GDM1 (cell line): ENCODE data around the gene ZNF620.
A peak's percentile ranks its signal among the peaks of the same experiment; 100 is the strongest.
"Not testable (repeated sequence)": the region's sequence is repeated elsewhere in the genome, so short reads cannot be mapped to it uniquely, and the experiment has no call there.

Experiments used
- DNase-seq: peaks from one replicate; lab custom pipeline; 2025; lab: John Stamatoyannopoulos, UW

ZNF620 gene

GRCh38 chr3:40505599-40506462 is at the start of gene ZNF620:
Gene ZNF620 (plus strand): TSS chr3:40506039. CDS start chr3:40506353, 314 bp downstream.
- peak; percentile 63 for DNase-seq

- DNase-seq = no peak
Observed at GRCh38 chr3:40456279-40456939, 49.4 kb upstream of the ZNF620 start.

GRCh38 chr3:40456940-40457823 is 48.7 kb upstream of the ZNF620 start, which contains the start of gene RPL14:
Gene RPL14 (plus strand): TSS chr3:40457339. CDS start chr3:40457472, 133 bp downstream.
- peak; percentile 91 for DNase-seq

- no peak for DNase-seq
Observed at GRCh38 chr3:40458473-40458872, 47.4 kb upstream of the ZNF620 start.

- not testable (repeated sequence) for DNase-seq
Observed at GRCh38 chr3:40460481-40460880, 45.4 kb upstream of the ZNF620 start.

GRCh38 chr3:40461161-40461560 is 44.7 kb upstream of the ZNF620 start:
- no peak for DNase-seq

- not testable (repeated sequence) for DNase-seq
Observed at GRCh38 chr3:40462838-40463237, 43.0 kb upstream of the ZNF620 start.

GRCh38 chr3:40463579-40463978 is 42.3 kb upstream of the ZNF620 start:
- DNase-seq = no peak

GRCh38 chr3:40464339-40465110 is 41.3 kb upstream of the ZNF620 start:
- DNase-seq = no peak

GRCh38 chr3:40465111-40465407 is 40.8 kb upstream of the ZNF620 start:
- DNase-seq = no peak

GRCh38 chr3:40465456-40465855 is 40.4 kb upstream of the ZNF620 start:
- DNase-seq = no peak

- DNase-seq = no peak
Observed at GRCh38 chr3:40468018-40468417, 37.8 kb upstream of the ZNF620 start.

GRCh38 chr3:40470701-40471100 is 35.1 kb upstream of the ZNF620 start:
- no peak for DNase-seq

GRCh38 chr3:40476478-40477470 is 29.1 kb upstream of the ZNF620 start, which contains the start of gene ZNF619:
Gene ZNF619 (plus strand): TSS chr3:40477122. CDS start chr3:40477980, 858 bp downstream.
- peak; percentile 53 for DNase-seq

GRCh38 chr3:40477666-40478065 is 28.2 kb upstream of the ZNF620 start:
- DNase-seq = no peak

GRCh38 chr3:40487172-40487571 is 18.7 kb upstream of the ZNF620 start:
- DNase-seq = no peak

GRCh38 chr3:40490916-40491315 is 14.9 kb upstream of the ZNF620 start:
- DNase-seq = no peak

GRCh38 chr3:40494698-40495097 is 11.1 kb upstream of the ZNF620 start:
- no peak for DNase-seq

- no peak for DNase-seq
Observed at GRCh38 chr3:40497288-40497687, 8.6 kb upstream of the ZNF620 start.

GRCh38 chr3:40499952-40500351 is 5.9 kb upstream of the ZNF620 start:
- no peak for DNase-seq
